HFFc6 (cell line): ENCODE measurements around the gene ITGA7. TPM values are rescaled to one million over a fixed set of nuclear protein-coding genes. Genes with fewer than 3 reads are reported as not detected.
A peak's percentile ranks its signal among the peaks of the same experiment; 100 is the strongest.

Experiments
- DNase-seq: peaks from one replicate; pipeline ENCODE4 v3.0.0-alpha.2; 2018
- H3K27ac Mint-ChIP-seq: 2 replicates; pipeline ENCODE4 v1.8.0; 2020; ENCODE audit warnings: mild to moderate bottlenecking, mixed read lengths
- H3K27me3 Mint-ChIP-seq: 2 replicates; pipeline ENCODE4 v1.8.0; 2021; ENCODE audit warnings: mild to moderate bottlenecking, moderate library complexity, mixed read lengths; ENCODE audit not compliant: insufficient read depth
- H3K36me3 Mint-ChIP-seq: 2 replicates; pipeline ENCODE4 v1.8.0; 2021; ENCODE audit warnings: low read depth, mixed read lengths
- H3K4me1 Mint-ChIP-seq: 2 replicates; pipeline ENCODE4 v1.8.0; 2020; ENCODE audit warnings: low read depth, mixed read lengths
- H3K4me3 Mint-ChIP-seq: 2 replicates; pipeline ENCODE4 v1.8.0; 2020; ENCODE audit warnings: mild to moderate bottlenecking, moderate library complexity, mixed read lengths
- H3K9me3 Mint-ChIP-seq: 2 replicates; pipeline ENCODE4 v1.8.0; 2020; ENCODE audit warnings: mild to moderate bottlenecking, mixed read lengths
- total RNA-seq, 6 experiments: library from RNA; stranded (reverse); fragmentation: NEBNext Ultra II Directional; extraction: Animal tissue kit (Norgen Biotek cat#: 25700); gene quantifications; 2 replicates in 1 of 6; 3 replicates in 5 of 6; pipeline ENCODE4 v1.2.3, GENCODE V29; 2021
- TF ChIP-seq, protein P1 (sequence below): fragments of 200-600 bp; sonication (generic); IDR thresholded peaks from 2 replicates; pipeline ENCODE4 v1.5.0; 2021; ENCODE audit warnings: antibody characterized with exemption, mild to moderate bottlenecking

Gene ITGA7
- total RNA-seq, 6 experiments from 2014 or later = 0.95 to 2.3 (median 1.2) TPM

DNA sequence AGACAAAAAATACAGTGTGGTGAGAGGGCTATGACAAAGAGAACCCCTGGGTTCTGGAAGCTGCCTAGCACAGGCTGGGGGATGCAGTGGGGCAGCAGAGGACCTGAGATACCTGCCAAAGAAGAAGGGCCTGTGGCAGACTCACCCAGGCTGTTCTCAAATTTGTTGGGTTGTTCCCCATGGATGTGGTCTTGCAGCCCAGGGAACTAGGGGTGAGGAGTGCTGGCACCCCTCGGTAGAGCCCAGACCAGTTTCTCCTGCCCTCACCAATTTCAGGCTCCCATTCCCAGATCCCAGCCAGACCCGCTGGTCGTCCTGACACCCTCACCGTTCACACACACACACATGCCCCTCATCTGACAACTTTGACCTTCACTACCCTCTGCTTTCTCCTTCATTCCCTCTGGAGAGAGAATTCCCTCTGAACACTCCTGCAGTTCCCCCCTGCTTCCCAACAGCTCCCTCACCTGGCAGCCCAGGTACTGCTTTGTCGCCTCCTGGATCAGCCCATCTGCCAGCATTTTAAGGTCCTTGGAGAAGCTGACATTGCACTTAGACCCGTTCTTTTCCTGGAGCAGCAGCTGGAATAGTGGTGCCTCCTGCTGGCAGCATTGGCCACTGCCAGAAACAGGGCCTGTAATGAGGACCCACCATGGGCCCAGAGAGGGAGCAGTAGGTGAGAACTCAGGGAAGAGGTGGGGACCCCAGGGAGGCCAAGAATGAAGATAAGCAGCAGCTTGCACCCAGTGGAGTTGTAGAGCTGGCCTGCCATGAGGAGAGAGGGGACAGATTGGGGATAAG is 29.3 kb upstream of the ITGA7 start:
- Mint-ChIP-seq H3K36me3 (no peaks in the 10 kb centered on the region), H3K4me1 (peaks cover 30% of the 10 kb centered on the region), H3K27ac (peak overlapping the region; percentile 88), H3K9me3 (no peaks in the 10 kb centered on the region), H3K4me3 (peak overlapping the region; percentile 90), H3K27me3 (peaks cover 2% of the 10 kb centered on the region; the same call in 1 of the 2 replicates)
- TF ChIP-seq, protein P1, sequence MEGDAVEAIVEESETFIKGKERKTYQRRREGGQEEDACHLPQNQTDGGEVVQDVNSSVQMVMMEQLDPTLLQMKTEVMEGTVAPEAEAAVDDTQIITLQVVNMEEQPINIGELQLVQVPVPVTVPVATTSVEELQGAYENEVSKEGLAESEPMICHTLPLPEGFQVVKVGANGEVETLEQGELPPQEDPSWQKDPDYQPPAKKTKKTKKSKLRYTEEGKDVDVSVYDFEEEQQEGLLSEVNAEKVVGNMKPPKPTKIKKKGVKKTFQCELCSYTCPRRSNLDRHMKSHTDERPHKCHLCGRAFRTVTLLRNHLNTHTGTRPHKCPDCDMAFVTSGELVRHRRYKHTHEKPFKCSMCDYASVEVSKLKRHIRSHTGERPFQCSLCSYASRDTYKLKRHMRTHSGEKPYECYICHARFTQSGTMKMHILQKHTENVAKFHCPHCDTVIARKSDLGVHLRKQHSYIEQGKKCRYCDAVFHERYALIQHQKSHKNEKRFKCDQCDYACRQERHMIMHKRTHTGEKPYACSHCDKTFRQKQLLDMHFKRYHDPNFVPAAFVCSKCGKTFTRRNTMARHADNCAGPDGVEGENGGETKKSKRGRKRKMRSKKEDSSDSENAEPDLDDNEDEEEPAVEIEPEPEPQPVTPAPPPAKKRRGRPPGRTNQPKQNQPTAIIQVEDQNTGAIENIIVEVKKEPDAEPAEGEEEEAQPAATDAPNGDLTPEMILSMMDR = peak; percentile 90
- peak; percentile 72 for DNase-seq

DNA sequence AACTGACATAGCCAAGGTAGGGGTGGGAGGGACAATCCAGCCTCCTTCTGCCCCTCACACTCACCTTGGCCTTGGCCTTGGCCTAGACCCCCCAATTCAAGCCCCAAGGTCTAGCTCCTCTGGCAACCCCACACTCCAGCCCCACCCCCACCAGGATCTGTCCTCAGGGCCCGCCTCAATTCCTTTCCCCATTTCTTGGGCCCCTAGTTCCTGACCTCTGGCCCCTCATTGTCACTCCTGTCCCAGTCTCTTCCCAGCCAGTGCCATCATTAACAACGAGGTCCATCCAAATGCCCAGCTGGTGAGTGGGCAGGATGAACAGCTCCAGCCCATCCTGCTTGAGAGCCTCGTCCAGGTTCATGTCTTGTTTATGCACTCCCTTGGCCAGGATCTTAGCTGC is 28.4 kb upstream of the ITGA7 start:
- DNase-seq = no peak
- peaks cover 26% of the 10 kb centered on the region for H3K4me1 Mint-ChIP-seq
- no peak overlapping the region for H3K27ac Mint-ChIP-seq
- H3K36me3 Mint-ChIP-seq = no peaks in the 10 kb centered on the region
- H3K9me3 Mint-ChIP-seq = no peaks in the 10 kb centered on the region
- H3K4me3 Mint-ChIP-seq = no peak overlapping the region
- H3K27me3 Mint-ChIP-seq = peaks cover 3% of the 10 kb centered on the region; the same call in 1 of the 2 replicates
- TF ChIP-seq, protein P1 = no peak

DNA sequence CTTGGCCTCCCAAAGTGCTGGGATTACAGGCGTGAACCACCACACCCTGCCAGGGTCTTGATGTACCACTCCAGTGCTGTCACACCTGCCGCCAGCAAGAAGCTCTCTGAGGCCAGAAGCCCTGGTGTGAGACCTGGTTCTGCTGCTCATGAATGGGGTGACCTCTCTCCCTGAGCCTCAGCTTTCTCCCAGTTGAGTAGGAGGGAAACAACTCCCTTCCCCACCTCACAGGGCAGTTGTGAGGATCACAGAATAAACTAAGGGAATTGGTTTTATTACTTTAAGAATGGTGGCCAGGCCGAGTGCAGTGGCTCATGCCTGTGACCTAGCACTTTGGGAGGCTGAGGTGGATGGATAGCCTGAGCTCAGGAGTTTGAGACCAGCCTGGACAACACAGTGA is 26.9 kb upstream of the ITGA7 start:
- DNase-seq = no peak

DNA sequence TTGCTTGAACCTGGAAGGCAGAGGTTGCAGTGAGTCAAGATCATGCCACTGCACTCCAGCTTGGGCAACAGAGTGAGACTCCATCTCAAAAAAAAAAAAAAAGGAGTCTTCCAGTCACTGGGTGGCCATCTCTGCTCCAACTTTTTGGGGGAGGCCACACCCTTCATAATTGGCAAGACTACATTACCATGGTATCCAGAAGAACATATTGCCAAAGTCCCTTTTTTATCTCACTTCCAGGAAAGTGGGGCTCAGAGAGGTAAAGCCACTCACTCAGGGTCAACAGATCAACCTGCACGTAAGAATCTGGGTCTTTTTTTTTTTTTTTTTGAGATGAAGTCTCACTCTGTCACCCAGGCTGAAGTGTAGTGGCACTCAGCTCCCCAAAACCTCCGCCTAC is 26.2 kb upstream of the ITGA7 start:
- TF ChIP-seq, protein P1 = no peak
- no peaks in the 10 kb centered on the region for H3K9me3 Mint-ChIP-seq
- no peaks in the 10 kb centered on the region; the same call in 1 of the 2 replicates for H3K36me3 Mint-ChIP-seq
- H3K27ac Mint-ChIP-seq = no peak overlapping the region
- peaks cover 5% of the 10 kb centered on the region for H3K27me3 Mint-ChIP-seq
- H3K4me1 Mint-ChIP-seq = peaks cover 43% of the 10 kb centered on the region
- DNase-seq = no peak
- no peak overlapping the region for H3K4me3 Mint-ChIP-seq

More for the DNA sequence above, 26.9 kb upstream of the ITGA7 start:
- Mint-ChIP-seq H3K27me3 (peaks cover 5% of the 10 kb centered on the region), H3K4me3 (no peak overlapping the region), H3K9me3 (no peaks in the 10 kb centered on the region), H3K36me3 (no peaks in the 10 kb centered on the region; the same call in 1 of the 2 replicates), H3K4me1 (peaks cover 41% of the 10 kb centered on the region), H3K27ac (no peak overlapping the region)
- TF ChIP-seq, protein P1 = no peak

DNA sequence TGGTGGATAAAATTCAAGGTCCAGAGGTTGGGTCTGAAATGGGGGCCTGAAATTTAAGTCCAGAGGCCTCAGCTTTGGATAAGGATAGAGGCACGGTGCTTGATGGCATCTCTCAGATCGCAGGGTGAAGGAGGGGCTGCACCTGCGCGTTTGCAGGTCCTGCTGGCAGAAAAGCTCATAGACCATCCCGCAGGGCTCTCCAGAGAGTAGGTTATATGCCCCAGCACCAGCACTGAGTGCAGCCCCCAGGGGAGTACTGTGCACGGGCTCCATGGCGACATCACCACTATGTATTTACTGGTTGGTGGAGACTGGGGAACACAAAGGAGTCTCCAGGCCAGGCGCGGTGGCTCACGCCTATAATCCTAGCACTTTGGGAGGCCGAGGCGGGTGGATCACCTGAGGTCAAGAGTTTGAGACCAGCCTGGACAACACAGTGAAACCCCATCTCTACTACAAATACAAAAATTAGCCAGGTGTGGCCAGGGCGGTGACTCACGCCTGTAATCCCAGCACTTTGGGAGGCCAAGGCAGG is 25.4 kb upstream of the ITGA7 start:
- Mint-ChIP-seq H3K4me1 (peaks cover 38% of the 10 kb centered on the region), H3K9me3 (no peaks in the 10 kb centered on the region), H3K4me3 (no peak overlapping the region), H3K27me3 (peaks cover 5% of the 10 kb centered on the region), H3K27ac (no peak overlapping the region), H3K36me3 (no peaks in the 10 kb centered on the region; the same call in 1 of the 2 replicates)
- TF ChIP-seq, protein P1 = no peak
- DNase-seq = no peak
